D721Med (cell line): ENCODE data around the gene DNMT3A.

Experiments used
- DNase-seq: peaks from one replicate; pipeline ENCODE4 v3.0.0; 2011; ENCODE audit warnings: low spot score; ENCODE audit not compliant: insufficient read length
- FAIRE-seq: peaks from 2 replicates; lab custom pipeline; 2011; peaks lifted over from hg19 to GRCh38; lab: Jason Lieb, UNC
- CTCF ChIP-seq: IDR thresholded peaks from 2 replicates; pipeline ENCODE4 v1.5.1; 2012; ENCODE audit warnings: mild to moderate bottlenecking, control low read depth; ENCODE audit not compliant: insufficient read depth; ENCODE audit errors: missing control alignments

Gene DNMT3A

GRCh38 chr2:25372405-25373268, 30.9 kb upstream of the DNMT3A start:
- FAIRE-seq (no peak), DNase-seq (no peak)
- TF ChIP-seq CTCF: no peak

GRCh38 chr2:25371253-25372241, 29.8 kb upstream of the DNMT3A start:
- TF ChIP-seq CTCF: no peak
- no peak for DNase-seq

GRCh38 chr2:25369876-25370275, 28.2 kb upstream of the DNMT3A start:
- no peak for TF ChIP-seq CTCF
- FAIRE-seq (no peak), DNase-seq (no peak)

More at GRCh38 chr2:25371253-25372241, 29.8 kb upstream of the DNMT3A start:
- FAIRE-seq: no peak

- FAIRE-seq (no peak), DNase-seq (no peak)
- TF ChIP-seq CTCF: no peak
Measured at GRCh38 chr2:25369439-25369838, 27.7 kb upstream of the DNMT3A start.

- no peak for TF ChIP-seq CTCF
- FAIRE-seq: no peak
- DNase-seq: no peak
Measured at GRCh38 chr2:25368660-25369059, 26.9 kb upstream of the DNMT3A start.

- FAIRE-seq (no peak), DNase-seq (no peak)
- TF ChIP-seq CTCF: no peak
Measured at GRCh38 chr2:25367296-25367695, 25.6 kb upstream of the DNMT3A start.
